Measurements from ENCODE around the gene ASCC3.

ASCC3 gene

DNA sequence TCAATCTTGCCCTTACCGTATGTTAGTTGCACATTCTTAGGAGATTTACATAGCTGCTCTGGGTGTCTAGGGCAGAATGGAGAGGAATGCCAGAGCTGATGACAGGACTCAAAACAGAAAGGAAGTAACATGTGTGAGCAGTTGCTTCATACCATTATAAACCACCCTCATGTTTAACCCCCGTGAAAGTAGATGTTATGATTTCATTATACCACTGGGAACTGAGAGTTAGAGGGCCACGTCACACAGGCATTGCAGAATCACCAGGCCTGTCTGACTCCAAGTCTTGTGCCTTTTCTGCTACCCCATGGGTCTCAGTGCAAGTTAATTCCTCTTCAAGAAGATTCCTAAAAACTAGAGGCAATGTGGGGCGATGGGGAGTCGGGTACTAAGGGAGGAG is 392.9 kb downstream of the ASCC3 start:
- DNase-seq: no peak

DNA sequence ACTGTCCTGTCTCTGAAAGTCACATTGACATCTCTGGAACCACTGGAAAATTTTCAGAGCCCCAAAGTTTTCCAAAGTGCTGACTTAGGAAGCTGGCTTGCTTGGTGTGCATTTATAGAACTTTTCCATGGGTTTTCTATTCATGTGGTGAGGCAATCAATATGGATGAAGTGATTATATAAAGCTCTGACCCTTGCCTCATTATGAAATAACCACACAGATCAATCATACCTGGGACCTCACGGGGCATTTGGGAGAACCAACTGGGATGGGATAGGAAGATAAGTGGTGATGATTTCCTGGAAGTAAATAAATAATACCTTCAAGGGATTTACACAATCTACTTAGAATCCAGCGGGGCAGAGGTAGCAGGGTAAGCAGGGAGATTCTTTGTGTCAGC is 393.5 kb downstream of the ASCC3 start:
- DNase-seq: no peak

DNA sequence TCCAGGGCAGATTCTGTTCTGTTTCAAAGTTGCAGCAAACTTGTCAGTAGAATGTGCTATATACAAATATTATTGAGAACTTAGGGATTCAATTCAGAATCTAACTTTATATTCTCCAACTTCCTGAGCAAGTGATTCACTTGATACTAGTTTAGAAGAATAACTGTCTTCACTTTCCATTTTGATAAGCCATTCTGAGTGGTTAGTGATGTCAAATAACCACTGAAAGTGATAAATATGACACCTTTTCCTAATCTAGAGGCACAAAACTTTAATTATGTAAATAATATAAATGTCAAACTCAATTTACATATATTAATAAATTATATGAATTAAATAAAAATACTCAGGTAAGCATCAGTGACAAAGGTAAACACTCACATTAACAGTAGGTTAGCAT is 395.9 kb downstream of the ASCC3 start:
- no peak for DNase-seq

DNA sequence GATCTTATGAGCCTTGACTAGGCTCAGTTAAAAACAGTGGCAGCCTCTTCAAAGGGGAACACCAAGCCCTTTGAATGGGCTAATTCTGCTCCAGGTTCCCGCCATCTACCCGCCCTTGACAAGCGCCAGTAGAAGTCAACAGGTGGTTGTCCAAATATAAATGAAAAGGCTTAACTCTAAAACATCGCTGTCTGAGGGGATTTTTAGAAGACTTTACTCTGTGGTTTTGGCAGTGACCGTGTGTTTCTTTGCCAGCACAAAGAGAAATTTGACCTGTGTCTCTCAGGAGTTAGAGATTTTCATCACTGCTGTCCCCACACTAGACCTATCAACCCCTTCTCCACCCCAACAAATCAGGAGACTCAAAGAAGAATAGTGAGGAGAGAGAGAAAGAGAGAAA is 396.7 kb downstream of the ASCC3 start:
- no peak for DNase-seq

DNA sequence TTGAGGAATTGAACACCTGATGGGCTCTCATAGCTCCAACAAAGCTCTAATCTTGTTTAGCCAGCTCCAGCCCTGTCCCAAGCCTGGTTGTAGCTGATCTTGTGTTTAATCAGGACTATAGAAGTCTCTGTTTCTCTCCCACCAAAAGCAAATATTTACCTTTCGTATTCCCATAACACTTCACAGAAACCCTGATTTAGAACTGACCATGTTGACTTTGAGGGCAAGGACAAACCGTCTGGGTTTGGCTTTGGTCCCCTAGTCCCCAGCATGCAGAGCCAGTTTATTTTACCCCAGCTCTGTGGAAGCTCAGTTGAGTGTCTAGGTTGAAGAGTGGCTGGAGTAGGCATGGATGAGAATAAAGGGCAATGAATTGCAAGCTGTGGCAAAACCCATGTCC is 398.4 kb downstream of the ASCC3 start:
- DNase-seq: no peak

DNA sequence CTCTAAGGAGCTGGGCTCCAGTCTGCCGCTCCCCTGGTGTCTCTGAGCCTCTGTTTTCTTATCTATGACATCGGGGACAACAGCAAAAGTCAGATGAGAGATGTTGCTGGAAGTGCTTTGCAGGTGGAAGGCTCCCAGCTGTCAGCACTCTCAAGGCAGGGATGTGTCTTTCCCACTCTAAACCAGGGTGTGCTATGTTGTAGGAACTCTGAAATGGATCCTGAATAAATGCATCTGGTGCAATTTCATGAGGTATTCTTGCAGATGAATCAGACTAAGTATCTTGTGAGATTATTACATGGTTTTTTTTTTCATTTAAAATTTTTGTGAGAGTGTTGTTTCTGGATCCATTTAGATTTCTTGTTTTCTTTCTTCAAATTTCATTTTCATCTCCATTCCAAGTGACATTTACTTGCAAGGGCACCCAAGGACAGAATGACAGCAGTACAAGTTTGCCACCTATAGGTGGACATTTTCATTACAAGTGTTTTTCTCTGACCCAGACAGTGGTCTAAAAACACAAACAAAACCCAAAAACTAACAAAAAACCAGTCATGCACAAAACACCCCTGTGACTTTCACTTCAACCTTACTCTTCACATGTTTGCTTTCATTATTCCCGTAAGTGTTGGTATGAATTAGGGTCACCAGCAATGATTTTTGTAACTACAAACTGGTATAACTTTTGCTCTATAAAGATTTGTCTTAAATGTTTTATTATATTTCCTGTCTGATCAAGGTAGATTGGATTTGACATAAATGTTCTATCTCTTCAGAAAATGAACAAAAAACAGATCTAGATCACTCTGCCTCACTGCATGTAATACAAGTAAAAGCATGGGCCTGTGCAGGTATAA is 401.7 kb downstream of the ASCC3 start:
- no peak for DNase-seq

DNA sequence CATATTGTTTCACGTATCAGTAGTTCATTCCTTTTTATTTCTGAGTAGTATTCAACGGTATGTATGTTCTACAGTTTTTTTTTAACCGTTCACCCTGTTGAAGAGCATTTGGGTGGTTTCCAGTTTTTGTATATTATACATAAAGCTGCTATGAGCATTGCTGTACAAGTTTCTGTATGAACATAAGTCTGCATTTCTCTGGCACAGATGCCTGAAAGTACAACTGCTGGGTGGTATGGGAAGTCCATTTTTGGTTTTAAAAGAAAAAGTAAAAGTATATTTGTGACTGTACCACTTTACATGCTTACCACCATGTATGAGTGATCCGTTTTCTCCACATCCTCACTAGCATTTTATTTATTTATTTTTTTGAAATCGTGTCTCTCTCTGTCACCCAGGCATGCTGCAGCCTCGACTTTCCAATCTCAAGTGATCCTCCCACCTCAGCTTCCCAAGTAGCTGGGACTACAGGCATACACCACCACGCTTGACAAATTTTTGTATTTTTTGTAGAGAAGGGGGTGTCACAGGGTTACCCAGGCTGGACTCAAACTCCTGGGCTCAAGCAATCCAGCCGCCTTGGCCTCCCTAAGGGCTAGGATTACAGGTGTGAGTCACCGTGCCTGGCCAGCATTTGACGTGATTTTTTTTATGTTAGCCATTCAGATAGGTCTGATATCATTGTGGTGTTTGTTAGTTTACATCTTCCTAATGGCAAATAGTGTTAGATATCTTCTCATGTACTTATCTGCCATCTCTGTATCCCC is 405.4 kb downstream of the ASCC3 start:
- no peak for DNase-seq

DNA sequence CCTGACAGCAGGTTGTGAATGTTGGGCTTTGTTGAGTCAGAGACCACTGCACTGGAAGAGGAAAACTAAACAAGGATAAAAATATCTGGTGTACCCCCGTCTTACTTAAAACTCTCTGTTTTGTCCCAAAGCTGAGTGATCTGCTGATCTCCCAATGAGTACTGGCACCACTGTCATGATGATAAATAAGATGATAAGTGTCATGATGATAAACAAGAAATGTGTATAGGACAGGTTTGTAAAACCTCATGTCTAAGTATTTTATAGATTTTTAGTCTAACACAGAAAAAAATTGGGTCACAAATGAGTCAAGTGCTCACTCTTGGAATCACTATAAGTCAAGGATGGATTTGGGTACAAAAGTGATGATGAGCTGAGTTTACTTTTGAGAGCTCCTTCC is 407.9 kb downstream of the ASCC3 start:
- DNase-seq: no peak

DNA sequence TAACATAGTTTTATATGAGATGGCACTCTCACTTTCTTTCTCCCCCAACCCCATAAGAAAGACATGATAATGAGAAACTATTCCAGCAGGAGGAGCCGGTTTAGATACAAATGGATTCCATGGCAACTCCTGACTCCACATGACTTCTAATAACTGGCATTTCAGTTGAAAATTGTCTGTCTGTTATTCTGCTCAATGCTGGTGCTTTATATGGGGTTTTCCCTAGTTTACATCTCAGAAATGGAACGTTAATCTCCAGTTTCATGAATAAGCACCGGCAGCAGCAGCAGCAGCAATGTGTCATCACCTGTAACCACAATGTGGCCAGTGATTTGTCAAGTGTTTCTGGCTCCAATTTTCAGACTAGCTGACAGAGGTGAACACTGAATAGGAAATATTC is 408.5 kb downstream of the ASCC3 start:
- no peak for DNase-seq

DNA sequence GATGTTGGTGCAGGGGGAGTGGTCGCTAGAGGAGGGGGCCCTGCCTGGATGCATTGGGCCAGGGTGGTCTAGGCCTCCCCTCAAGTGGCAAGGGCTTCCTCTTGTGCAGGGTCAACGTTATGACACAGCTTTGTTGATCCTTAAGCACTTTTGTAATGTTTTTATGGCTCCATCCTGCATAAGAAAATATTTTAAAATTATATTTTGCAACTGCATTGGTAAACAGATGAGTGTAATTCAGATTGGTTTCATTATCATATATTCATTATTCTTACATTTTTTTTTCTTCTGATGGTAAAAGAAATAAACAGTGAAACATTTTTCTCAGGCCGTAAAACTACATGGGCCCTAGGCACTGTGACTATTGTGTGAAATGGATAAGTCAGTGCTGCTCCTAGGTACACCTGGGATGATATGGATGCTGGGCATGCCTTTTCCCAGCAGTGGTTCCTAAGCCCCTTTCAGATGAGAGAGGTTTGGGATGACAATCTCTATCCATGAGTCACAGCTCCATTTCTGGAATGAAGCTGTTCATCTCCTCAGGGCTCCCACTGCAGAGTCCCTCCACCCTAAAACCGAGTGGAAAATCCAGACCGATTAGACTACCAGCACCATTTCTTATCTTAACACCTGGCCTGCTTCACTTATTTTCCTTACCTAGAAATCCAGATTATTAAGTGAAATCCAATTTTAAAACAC is 410.6 kb downstream of the ASCC3 start:
- no peak for DNase-seq

DNA sequence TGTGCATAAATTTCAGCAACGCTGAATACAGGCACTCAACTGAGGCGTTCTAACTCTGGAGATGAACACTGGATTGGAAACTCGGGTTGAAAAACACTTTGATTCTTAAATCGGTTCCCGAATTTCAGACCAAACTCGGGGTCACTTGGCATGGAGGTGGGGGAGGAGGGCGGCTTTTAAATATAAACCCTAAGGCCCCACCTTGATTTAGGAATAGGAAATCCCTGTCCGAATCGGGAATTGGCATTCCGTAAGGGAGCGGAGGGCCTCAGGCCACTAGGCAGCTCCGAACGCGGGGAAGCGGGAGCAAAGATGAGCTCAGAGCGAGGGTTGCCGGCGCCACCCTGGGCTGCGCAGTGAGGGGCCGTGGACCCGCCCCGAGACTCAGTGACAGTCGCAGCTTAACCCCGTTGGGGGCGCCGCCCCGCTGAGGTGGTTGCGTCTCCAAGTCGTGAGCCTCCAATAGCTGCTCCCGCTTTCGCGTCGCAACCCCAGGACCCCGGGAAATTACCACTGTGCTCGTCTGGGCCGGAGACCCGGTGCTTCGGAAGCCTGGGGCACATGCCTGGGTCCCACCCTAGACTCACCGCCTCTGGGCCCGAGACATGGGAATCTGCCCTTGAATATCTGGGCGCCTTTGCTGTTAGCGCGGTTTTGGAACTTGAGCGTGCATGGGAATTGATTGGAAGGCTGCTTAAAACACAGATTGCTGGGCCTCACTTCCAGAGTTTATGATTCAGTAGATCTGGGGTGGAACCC is 411.8 kb downstream of the ASCC3 start:
- DNase-seq: no peak

DNA sequence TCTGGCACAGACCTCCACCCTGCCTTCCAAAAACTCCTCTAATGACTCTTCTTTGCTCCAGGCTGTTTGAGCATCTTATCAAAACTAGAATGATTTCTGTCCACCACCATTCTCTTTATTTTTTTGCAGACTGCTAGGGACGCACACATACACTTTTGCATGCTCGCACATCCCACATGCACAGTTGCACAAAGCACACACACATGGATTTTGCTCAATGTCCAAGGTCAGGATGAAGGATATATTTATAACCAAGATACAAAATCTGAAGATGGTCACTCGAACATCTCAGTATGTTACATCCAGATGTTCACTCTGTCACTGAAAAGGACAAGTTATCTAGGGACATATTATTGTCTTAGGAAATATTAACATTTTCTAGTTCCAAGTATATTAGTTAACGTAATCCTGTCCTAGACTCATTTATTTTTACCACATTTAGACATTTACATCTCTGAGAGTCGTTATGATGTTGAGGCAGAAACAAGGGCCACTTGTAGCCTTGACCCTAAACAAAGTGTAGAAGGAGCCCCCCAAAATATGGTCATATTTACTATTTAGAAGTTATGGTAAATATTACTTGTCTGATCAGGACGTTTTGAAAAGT is 413.0 kb downstream of the ASCC3 start:
- no peak for DNase-seq

DNA sequence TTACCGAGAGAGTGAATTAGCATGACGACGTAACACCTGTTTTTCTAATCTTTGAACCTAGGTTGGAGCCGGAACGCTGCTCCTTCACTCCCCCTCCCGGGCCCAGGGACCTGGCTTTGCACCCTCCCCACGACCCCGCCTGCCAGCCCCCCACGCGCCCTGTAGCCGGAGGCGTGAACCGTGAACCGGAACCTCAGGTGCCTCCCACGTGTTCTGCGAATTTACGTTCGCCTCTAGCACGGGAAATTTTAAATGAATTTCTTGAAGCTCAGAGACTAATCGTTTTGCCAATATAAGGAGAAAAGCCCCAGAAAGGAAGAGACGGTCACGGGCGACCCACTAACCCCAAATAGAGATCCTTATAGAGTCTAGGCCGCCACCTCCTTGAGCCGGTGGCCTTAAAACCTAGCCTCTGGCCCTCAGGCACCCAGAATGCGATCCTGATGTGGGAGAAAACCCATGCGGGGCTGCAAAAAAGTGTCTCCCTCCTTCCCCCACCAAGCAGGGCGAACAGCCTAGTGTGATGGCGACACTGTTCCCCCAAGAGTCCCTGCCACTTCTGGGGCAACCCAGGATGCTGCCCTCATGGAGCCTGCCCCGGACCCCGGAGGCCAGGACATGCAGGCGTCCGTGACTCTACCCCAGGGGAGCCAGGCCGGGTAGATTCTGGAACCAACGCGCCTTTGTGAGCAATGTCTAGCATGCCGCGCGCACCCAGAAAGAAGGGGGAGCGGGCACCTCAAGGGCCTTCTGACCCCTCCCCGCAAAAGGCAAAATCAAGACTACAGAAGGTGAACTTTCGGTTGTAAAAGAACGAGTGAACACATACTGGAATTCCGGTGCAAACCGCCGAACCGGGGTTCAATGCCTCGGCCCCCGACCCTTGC is 413.8 kb downstream of the ASCC3 start:
- no peak for DNase-seq

DNA sequence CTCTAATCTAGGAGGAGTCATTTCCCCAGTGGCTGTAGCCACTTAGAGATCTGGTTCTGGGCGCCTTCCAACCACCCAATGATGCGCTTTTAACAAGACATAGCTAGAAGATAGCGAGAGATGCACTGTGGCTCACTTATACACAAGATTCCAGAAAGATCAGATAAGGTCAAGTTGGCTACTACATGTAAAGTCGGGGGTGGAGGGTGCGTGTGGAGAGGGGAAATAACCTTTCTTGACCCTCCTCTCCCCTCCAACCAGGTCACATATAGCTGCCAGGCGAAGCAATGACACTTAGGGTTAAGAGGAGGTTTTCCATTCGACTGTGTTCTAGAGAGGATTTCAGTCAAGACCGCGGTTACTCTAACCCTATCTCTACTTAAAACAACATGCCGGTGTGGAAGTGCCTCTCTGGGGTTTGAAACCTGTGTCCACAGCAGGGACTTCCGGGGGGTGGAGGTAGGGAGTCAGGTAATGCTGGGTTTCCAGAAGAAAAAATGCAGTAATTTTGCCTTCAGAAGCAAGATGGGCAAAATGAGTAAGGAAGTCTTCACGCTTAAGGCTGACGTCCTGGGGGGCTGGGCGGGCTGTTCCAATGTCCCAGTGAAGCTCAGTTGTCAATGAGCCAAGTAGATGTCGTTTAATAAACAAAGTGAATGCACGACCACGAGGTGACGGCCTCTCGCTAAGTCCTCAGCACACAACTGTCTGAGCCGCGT is 414.6 kb downstream of the ASCC3 start:
- DNase-seq: no peak

DNA sequence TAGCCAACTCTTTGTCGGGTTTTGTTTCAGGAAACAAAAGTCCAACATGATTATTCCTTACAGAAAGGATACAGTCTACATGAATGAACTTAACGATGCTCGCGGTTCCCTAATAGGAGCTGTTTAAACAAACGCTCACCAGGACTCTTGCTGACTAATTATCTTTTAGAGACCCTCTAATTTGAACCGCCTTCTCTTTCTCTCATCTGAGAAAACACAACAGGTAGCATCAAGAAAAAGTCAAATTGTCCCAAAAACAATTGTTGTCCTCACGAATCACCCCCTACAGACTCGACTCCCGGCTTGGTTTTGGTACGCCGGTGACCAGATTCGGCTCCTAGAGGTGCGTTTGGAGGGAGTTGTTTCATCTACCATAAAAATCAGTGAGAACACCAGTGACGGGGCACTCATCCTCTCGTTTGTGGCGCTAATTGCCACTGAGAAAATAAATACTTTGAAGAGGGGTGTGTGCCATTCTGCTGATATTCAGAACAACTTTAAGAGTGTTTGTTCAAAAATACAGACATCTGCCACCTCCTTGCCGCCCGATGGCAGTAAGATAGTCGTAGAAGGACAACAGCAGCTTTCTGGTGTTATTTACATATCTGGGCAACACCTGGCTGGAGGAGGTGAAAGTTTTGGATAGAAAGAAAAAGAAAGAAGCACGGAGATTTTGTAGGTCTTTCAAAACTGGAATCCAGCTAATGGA is 415.3 kb downstream of the ASCC3 start:
- DNase-seq: no peak

DNA sequence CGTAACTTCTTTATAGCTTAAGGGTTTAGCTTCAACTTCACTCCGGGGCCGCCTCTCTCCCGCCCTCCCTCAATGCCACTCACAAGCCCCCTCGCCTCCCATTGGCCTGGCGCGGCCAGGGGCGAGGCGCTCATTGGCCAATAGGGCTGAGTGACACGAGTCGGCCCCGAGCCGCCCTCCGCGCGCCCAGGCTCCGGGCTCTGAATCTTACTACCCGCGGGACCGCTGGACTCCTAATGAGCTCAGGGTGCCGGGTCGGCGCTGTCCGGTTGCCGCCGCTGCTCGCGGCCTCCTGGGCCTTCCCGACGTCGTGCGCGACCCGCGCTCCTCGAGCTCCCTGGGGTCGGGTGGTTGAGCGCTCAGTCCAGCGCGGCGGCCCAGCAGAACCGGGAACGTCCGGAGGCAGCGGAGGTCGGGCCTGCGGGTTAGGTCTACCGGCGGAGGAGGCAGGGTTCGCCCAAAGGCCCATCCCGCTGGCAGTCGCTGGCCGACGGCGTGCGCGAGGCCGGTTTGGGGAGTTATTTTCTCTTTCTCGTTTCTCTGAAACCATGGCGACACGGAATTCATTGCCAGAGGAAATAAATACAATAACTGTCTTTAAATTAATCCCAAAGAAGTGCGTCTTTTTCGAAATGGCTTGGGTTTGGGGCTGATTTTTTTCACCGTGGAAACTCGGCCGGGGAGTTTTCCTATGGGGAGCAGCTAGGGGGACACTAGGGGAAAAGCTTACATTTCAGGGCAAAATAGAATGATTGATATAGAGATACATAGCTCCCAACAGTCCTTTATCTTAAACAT is 416.0 kb downstream of the ASCC3 start, which contains the start of gene SIM1:
TSS of gene SIM1 (minus strand) at position 19 of the 798 bp plus-strand sequence. CDS start 1,453 bp downstream, outside the sequence.
- DNase-seq: no peak

DNA sequence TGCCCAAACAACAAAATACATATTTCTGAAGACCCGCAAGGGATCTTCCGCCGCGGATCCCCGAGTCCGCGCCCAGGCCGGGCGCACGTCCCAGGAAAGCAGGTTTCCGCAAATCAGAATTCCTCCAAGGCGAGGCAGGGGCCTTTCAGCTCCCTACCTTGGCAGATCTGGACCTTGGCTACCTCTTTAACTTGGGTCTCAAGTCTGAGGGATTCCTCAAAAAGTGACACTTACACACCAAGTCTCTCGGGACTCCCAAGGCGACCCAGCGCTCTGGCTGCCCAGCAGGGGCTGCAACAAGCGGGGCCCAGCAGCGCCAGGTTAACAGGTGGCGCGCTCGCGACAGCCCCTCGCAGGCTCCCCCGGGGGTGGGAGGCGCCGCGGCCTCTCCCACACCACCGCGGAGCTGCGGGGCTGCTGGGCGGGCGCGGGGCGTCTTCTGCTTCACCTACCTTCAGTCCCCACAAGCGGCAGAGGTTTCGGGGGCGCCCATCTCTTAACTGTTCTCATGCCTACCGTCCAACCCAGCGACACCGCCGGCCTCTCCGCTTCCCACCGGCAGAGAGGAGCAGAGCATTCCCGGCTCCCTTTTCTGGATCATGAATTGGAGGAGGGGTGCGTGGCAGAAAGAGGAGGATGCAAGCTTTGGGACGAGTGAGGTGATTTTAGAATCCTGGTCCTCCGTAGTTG is 416.8 kb downstream of the ASCC3 start:
- DNase-seq: no peak

DNA sequence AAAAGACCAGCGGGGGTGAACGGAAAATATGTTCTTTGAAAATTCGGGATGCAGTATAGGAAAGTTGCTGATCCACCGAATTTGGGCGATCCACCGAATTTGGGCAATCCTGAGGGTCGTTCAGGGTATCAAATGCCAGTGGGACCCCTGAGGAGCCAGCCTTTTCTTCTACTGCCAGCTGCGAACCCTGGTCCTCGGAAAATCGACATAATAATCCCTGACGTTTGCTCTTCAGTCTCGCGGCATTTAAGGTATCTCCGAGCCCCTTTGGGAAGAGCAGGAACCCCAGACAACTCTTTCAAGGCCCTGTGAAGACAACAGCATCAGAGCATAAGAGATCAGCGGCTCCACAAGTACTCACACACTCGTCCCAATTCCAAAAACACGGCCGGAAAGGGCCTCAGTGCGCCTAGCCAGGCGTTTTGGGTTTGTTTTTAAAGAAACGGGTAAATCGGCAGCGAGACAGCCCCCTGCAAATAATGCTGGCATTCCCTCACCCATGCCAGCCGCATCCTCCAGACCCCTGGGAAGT is 417.4 kb downstream of the ASCC3 start:
- DNase-seq: no peak

Measured in NCI-H1436 treated with DMSO at 0.1 percent for 48 hours (cell line).